PC-9 (cell line): ENCODE data around the gene ANKFY1. TPM values are rescaled to one million over a fixed set of nuclear protein-coding genes. Genes with fewer than 3 reads are reported as not detected.

Experiments used
- BruUV-seq: library from RNA; stranded (reverse); fragments of 400-500 nt; replicated peaks from 2 replicates; lab custom pipeline; 2021; lab: Mats Ljungman, UMichigan
- CTCF ChIA-PET: fragments of 300-600 bp; sonication (Branson Sonifier 250); formaldehyde crosslinking; loops from one replicate; lab custom pipeline; 2022; ENCODE audit warnings: antibody characterized with exemption; lab: Charles Lee
- POLR2A ChIA-PET: fragments of 300-600 bp; sonication (Branson Sonifier 250); formaldehyde crosslinking; loops from one replicate; lab custom pipeline; 2022; ENCODE audit warnings: antibody characterized with exemption; ENCODE audit not compliant: unreplicated experiment; lab: Charles Lee
- DNase-seq, 2 experiments: peaks; one replicate each; pipeline versions ENCODE4 v3.0.0 to v3.0.0-alpha.2; 2015 to 2022; ENCODE audit warnings: mixed read lengths in 1 of 2
- H2AFZ ChIP-seq: fragments of 200-600 bp; sonication (generic); 2 replicates; pipeline ENCODE4 v1.8.1; 2017; ENCODE audit warnings: antibody characterized with exemption
- H3F3A ChIP-seq: fragments of 200-600 bp; sonication (generic); 2 replicates; pipeline ENCODE4 v1.8.1; 2017; ENCODE audit warnings: antibody characterized with exemption, mild to moderate bottlenecking, low read depth; ENCODE audit not compliant: insufficient read depth
- H3K27ac ChIP-seq: fragments of 200-600 bp; sonication (generic); 2 replicates; pipeline ENCODE4 v1.6.1; 2016; ENCODE audit warnings: mixed run types
- H3K27me3 ChIP-seq: fragments of 200-600 bp; sonication (generic); 2 replicates; pipeline ENCODE4 v1.6.1; 2016; ENCODE audit warnings: low read depth, mixed run types; ENCODE audit not compliant: insufficient read depth
- H3K36me3 ChIP-seq: fragments of 200-600 bp; sonication (generic); 2 replicates; pipeline ENCODE4 v1.6.1; 2016; ENCODE audit warnings: low read depth, mixed run types
- H3K4me1 ChIP-seq: fragments of 200-600 bp; sonication (generic); replicated peaks from 2 replicates; pipeline ENCODE4 v1.6.1; 2016; ENCODE audit warnings: mixed run types; ENCODE audit not compliant: insufficient read depth
- H3K4me2 ChIP-seq: fragments of 200-600 bp; sonication (generic); 2 replicates; pipeline ENCODE4 v1.6.1; 2017; ENCODE audit warnings: mixed run types
- H3K4me3 ChIP-seq: fragments of 200-600 bp; sonication (generic); 2 replicates; pipeline ENCODE4 v1.6.1; 2016; ENCODE audit warnings: mixed run types
- H3K79me2 ChIP-seq: fragments of 200-600 bp; sonication (generic); 2 replicates; pipeline ENCODE4 v1.6.1; 2017; ENCODE audit warnings: low read depth, mixed run types
- H3K9me2 ChIP-seq: fragments of 200-600 bp; sonication (generic); 2 replicates; pipeline ENCODE4 v1.8.1; 2017; ENCODE audit warnings: mild to moderate bottlenecking; ENCODE audit not compliant: insufficient read depth
- H3K9me3 ChIP-seq: fragments of 200-600 bp; sonication (generic); 2 replicates; pipeline ENCODE4 v1.8.1; 2016; ENCODE audit warnings: low read depth; ENCODE audit not compliant: insufficient read depth
- H4K20me1 ChIP-seq: fragments of 200-600 bp; sonication (generic); 2 replicates; pipeline ENCODE4 v1.8.1; 2017; ENCODE audit not compliant: insufficient read depth
- CTCF ChIP-seq: fragments of 200-600 bp; sonication (generic); conservative IDR thresholded peaks from 2 replicates; pipeline ENCODE4 v1.6.1; 2017; ENCODE audit warnings: mixed run types, antibody characterized with exemption, mild to moderate bottlenecking, moderate library complexity
- EZH2 ChIP-seq: fragments of 200-600 bp; sonication (generic); IDR thresholded peaks from 2 replicates; pipeline ENCODE4 v1.8.0; 2017; ENCODE audit warnings: antibody characterized with exemption, low read depth
- intact Hi-C: fragments of 100-400 bp; cut with micrococcal nuclease; formaldehyde crosslinking; loops from one replicate; pipeline ENCODE4 v1.10.0; 2022; ENCODE audit not compliant: unreplicated experiment
- total RNA-seq: library from RNA; stranded (reverse); gene quantifications from 2 replicates; pipeline ENCODE4 v1.2.3, GENCODE V29; 2021

ANKFY1 gene
- total RNA-seq, 1 experiment from 2014 or later = 63.9 TPM

- Histone ChIP-seq H3K27ac (no peak overlapping the region), H3K79me2 (peaks cover 29% of the 10 kb centered on the region), H3F3A (peaks cover 23% of the 10 kb centered on the region; the same call in 1 of the 2 replicates), H3K36me3 (peaks cover 9% of the 10 kb centered on the region; the same call in 1 of the 2 replicates), H3K4me2 (no peak overlapping the region), H3K4me1 (no peaks in the 10 kb centered on the region), H2AFZ (no peak overlapping the region), H3K27me3 (no peaks in the 10 kb centered on the region), H3K9me2 (no peaks in the 10 kb centered on the region), H3K9me3 (no peaks in the 10 kb centered on the region), H4K20me1 (peaks cover 34% of the 10 kb centered on the region), H3K4me3 (no peak overlapping the region)
- no TSS peak for BruUV-seq
- CTCF ChIA-PET = no interaction called here
- intact Hi-C loops = no loop called here
- TF ChIP-seq EZH2 = no peak
- no peak for TF ChIP-seq CTCF
- no peak for DNase-seq
- POLR2A ChIA-PET = no interaction called here
Observed at GRCh38 chr17:4295686-4296085, 31.9 kb upstream of the ANKFY1 start.

- Histone ChIP-seq H3K27me3 (no peaks in the 10 kb centered on the region), H3K4me3 (no peak overlapping the region), H3K27ac (no peak overlapping the region), H3K9me3 (no peaks in the 10 kb centered on the region), H3K9me2 (no peaks in the 10 kb centered on the region), H3K4me1 (no peaks in the 10 kb centered on the region), H3F3A (peaks cover 19% of the 10 kb centered on the region), H3K4me2 (no peak overlapping the region), H3K36me3 (peaks cover 15% of the 10 kb centered on the region), H4K20me1 (peaks cover 39% of the 10 kb centered on the region), H2AFZ (no peak overlapping the region), H3K79me2 (peaks cover 18% of the 10 kb centered on the region)
- POLR2A ChIA-PET = no interaction called here
- BruUV-seq = no TSS peak
- TF ChIP-seq CTCF = no peak
- no peak for TF ChIP-seq EZH2
- no peak for DNase-seq
- intact Hi-C loops = no loop called here
- CTCF ChIA-PET = no interaction called here
Observed at GRCh38 chr17:4293572-4293971, 29.8 kb upstream of the ANKFY1 start.

GRCh38 chr17:4287710-4288109, 23.9 kb upstream of the ANKFY1 start:
- H3K27me3 ChIP-seq = no peaks in the 10 kb centered on the region
- POLR2A ChIA-PET = no interaction called here
- H2AFZ ChIP-seq = no peak overlapping the region
- peaks cover 22% of the 10 kb centered on the region for H3F3A ChIP-seq
- DNase-seq = no peak
- 0 out of 2 replicates have a peak, but pooled peaks cover 4% of the 10 kb centered on the region for H3K79me2 ChIP-seq
- peaks cover 19% of the 10 kb centered on the region for H3K36me3 ChIP-seq
- no peaks in the 10 kb centered on the region for H3K9me3 ChIP-seq
- no peak overlapping the region for H3K4me3 ChIP-seq
- no peak for TF ChIP-seq EZH2
- TF ChIP-seq CTCF = no peak
- BruUV-seq = no TSS peak
- no peaks in the 10 kb centered on the region for H3K4me1 ChIP-seq
- no peak overlapping the region for H3K27ac ChIP-seq
- H4K20me1 ChIP-seq = peaks cover 15% of the 10 kb centered on the region
- intact Hi-C loops = no loop called here
- CTCF ChIA-PET = no interaction called here
- no peaks in the 10 kb centered on the region for H3K9me2 ChIP-seq
- H3K4me2 ChIP-seq = no peak overlapping the region
